Right lobe of liver (tissue), 6 donors: Measurements from ENCODE around the gene NTN4. TPM values are rescaled to one million over a fixed set of nuclear protein-coding genes. Genes with fewer than 3 reads are reported as not detected.
"Not testable (repeated sequence)": the region's sequence is repeated elsewhere in the genome, so short reads cannot be mapped to it uniquely, and the experiment has no call there.

Source experiments
- ATAC-seq, 4 donors: fragments of 200-7000 bp; cut with Tn5 transposase; one replicate each; pipeline ENCODE4 v1.9.1; 2020; ENCODE audit warnings: mild to moderate bottlenecking in 4 of 4, moderate library complexity in 4 of 4
- DNase-seq, 3 donors: peaks; one replicate each; pipeline ENCODE4 v3.0.0-alpha.2; 2020
- H3K27ac ChIP-seq, 3 donors: fragments of 200-600 bp; one replicate each; pipeline ENCODE4 v1.8.0; 2022
- H3K27me3 ChIP-seq, 2 donors: fragments of 200-600 bp; one replicate each; pipeline ENCODE4 v1.8.0; 2022
- H3K36me3 ChIP-seq, 4 donors: fragments of 200-600 bp; sonication (generic) in 1 of 4; one replicate each; pipeline versions ENCODE4 v1.5.1 to v1.8.0; 2017 to 2022; ENCODE audit warnings: control low read depth in 1 of 4
- H3K4me1 ChIP-seq, 4 donors: fragments of 200-600 bp; sonication (generic) in 1 of 4; one replicate each; pipeline versions ENCODE4 v1.5.1 to v1.8.0; 2017 to 2022; ENCODE audit warnings: control low read depth in 1 of 4
- H3K4me3 ChIP-seq, 3 donors: fragments of 200-600 bp; one replicate each; pipeline ENCODE4 v1.8.0; 2022
- H3K9me3 ChIP-seq, 4 donors: fragments of 200-600 bp; sonication (generic) in 1 of 4; one replicate each; pipeline versions ENCODE4 v1.5.1 to v1.8.0; 2017 to 2022; ENCODE audit warnings: control low read depth in 1 of 4
- POLR2A ChIP-seq: fragments of 450-650 bp; IDR thresholded peaks from one replicate; pipeline ENCODE4 v1.6.1; 2017; ENCODE audit warnings: antibody characterized with exemption, mild to moderate bottlenecking
- WGBS: methylation state at CpG from one replicate; pipeline ENCODE4 v1.1.6; 2018; ENCODE audit warnings: low coverage, low lambda C conversion rate; ENCODE audit not compliant: insufficient coverage; ENCODE audit errors: missing lambda C conversion rate; 5-methylcytosine and 5-hydroxymethylcytosine counted together
- intact Hi-C, 2 donors: fragments of 100-400 bp; cut with DNase I; formaldehyde crosslinking; loops; one replicate each; pipeline versions ENCODE4 v1.11.2 to v1.14.1; 2022
- total RNA-seq, 6 experiments: library from RNA; depleted of rRNA in 2 of 6; stranded (reverse); fragments of >200 nt in 2 of 6; fragmentation: NEBNext Ultra II Directional in 3 of 6; extraction: Animal tissue kit (Norgen Biotek cat#: 25700) in 3 of 6; gene quantifications; one replicate each; pipeline versions ENCODE4 v1.1.0 to v1.2.4, GENCODE V29; 2016 to 2023
- TF ChIP-seq, protein P1 (sequence below), 4 donors: fragments of 200-600 bp in 3 of 4; fragments of 450-650 bp in 1 of 4; IDR thresholded peaks; one replicate each; pipeline versions ENCODE4 v1.5.1 to v1.8.0; 2016 to 2022; ENCODE audit warnings: antibody characterized with exemption in 4 of 4, mild to moderate bottlenecking in 2 of 4
- donor health status: DM: no; HTN: yes; CAD: no.
- donor health status: DM: no; HTN: no; CAD: no.
- donor health status: DM: no; HTN: no; CAD: no.
- donor health status: DM: no; HTN: yes; CAD: no.
- donor health status: DM: no; HTN: yes; CAD: no.

Gene NTN4
- total RNA-seq, 6 experiments from 2014 or later = 14.7 to 28.7 (median 18.9) TPM

GRCh38 chr12:95678684-95679083 is 111.9 kb downstream of the NTN4 start:
- no peak for ATAC-seq
- TF ChIP-seq, protein P1, sequence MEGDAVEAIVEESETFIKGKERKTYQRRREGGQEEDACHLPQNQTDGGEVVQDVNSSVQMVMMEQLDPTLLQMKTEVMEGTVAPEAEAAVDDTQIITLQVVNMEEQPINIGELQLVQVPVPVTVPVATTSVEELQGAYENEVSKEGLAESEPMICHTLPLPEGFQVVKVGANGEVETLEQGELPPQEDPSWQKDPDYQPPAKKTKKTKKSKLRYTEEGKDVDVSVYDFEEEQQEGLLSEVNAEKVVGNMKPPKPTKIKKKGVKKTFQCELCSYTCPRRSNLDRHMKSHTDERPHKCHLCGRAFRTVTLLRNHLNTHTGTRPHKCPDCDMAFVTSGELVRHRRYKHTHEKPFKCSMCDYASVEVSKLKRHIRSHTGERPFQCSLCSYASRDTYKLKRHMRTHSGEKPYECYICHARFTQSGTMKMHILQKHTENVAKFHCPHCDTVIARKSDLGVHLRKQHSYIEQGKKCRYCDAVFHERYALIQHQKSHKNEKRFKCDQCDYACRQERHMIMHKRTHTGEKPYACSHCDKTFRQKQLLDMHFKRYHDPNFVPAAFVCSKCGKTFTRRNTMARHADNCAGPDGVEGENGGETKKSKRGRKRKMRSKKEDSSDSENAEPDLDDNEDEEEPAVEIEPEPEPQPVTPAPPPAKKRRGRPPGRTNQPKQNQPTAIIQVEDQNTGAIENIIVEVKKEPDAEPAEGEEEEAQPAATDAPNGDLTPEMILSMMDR (IDR thresholded peaks at IDR 0.05) = no peak
- WGBS = 70% methylated on average over 1 of the region's 1 CpG

DNA sequence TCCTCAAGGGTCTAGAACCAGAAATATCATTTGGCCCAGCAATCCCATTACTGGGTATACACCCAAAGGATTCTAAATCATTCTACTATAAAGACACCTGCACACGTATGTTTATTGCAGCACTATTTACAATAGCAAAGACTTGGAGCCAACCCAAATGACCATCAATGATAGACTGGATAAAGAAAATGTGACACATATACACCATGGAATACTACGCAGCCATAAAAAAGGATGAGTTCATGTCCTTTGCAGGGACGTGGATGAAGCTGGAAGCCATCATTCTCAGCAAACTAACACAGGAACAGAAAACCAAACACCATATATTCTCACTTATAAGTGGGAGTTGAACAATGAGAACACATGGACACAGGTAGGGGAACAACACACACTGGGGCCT is 112.8 kb downstream of the NTN4 start:
- H3K27ac ChIP-seq, H3K4me1 ChIP-seq, ATAC-seq, H3K27me3 ChIP-seq, H3K4me3 ChIP-seq, H3K9me3 ChIP-seq, H3K36me3 ChIP-seq, DNase-seq, intact Hi-C loops: not testable (repeated sequence)
- WGBS = 76% methylated on average over 3 of the region's 3 CpGs

More at GRCh38 chr12:95678684-95679083, 111.9 kb downstream of the NTN4 start:
- DNase-seq = no peak
- Histone ChIP-seq H3K4me1 (no peaks in the 10 kb centered on the region), H3K27me3 (no peaks in the 10 kb centered on the region), H3K36me3 (no peaks in the 10 kb centered on the region), H3K9me3 (no peaks in the 10 kb centered on the region), H3K27ac (no peak overlapping the region), H3K4me3 (no peak overlapping the region)
- intact Hi-C loops = no loop called here

DNA sequence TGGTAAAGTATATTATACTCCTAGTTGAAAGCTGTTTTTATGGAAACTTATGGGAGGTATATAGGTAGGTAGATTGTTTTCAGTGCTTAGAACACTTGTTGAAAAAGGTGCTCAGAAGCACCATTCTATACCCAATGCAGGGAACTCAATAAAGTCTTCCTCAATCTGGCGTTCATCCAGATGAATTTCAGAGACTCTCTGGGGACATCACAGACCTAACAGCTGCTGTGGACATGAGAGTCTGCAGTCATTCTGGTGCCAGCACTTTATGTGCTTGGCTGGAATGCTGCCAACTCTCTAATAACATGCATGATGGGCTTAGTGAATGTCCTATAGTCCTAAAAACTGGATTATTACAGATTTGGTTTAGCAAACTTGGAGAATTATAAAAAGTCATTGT is 115.9 kb downstream of the NTN4 start:
- intact Hi-C loops = no loop called here
- Histone ChIP-seq H3K4me3 (no peak overlapping the region), H3K27ac (no peak overlapping the region), H3K36me3 (no peaks in the 10 kb centered on the region), H3K27me3 (no peaks in the 10 kb centered on the region), H3K4me1 (no peaks in the 10 kb centered on the region), H3K9me3 (no peaks in the 10 kb centered on the region)
- ATAC-seq (no peak), DNase-seq (no peak)
- 38% methylated on average over 1 of the region's 1 CpG for WGBS
- no peak for TF ChIP-seq POLR2A
- TF ChIP-seq, protein P1 (IDR thresholded peaks at IDR 0.05) = no peak

DNA sequence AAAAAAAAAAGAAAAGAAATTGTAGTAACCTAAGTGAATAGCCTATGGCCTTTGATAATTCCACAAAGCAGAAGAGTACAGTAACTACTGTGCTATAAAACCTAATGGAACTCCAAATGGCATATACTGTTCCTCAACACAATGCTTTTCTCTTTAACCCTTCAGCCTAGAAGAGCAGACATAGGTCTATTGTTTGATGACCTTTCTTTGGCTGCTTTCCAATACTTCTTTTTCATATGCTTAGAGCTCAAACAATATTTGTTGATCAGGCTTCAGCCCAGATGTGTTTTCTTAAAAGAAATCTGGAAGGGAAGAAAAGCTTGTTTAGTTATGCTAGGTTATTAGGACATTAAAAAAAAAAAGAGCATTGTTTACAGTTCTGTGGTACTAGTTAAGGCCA is 116.4 kb downstream of the NTN4 start:
- ATAC-seq (no peak), DNase-seq (no peak)
- no peaks in the 10 kb centered on the region for H3K9me3 ChIP-seq
- intact Hi-C loops = no loop called here
- H3K27me3 ChIP-seq = no peaks in the 10 kb centered on the region
- no peaks in the 10 kb centered on the region for H3K36me3 ChIP-seq
- H3K27ac ChIP-seq = no peak overlapping the region
- no peak overlapping the region for H3K4me3 ChIP-seq
- no peak for TF ChIP-seq POLR2A
- TF ChIP-seq, protein P1 (IDR thresholded peaks at IDR 0.05) = no peak
- H3K4me1 ChIP-seq = no peaks in the 10 kb centered on the region

DNA sequence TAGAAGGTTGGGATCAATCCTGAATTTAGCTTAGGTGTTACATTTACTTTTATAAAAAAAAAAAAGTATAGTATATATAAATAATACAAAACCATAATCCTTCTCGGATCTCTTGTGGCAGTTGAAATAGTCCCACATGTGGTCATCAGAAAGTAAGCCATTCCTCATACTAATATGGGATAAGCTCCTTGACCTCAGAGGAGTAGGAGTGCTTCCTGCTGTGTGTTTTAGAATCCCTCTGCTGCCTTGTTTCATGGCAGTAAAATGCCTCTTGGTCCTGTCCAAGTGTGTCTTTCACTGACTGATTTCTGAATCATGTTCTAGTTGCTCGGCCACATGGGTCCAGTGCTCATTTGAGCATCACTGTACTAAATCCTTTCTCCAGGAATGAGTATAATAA is 117.0 kb downstream of the NTN4 start:
- ATAC-seq = no peak
- intact Hi-C loops = no loop called here
- no peak for DNase-seq
- Histone ChIP-seq H3K4me3 (no peak overlapping the region), H3K9me3 (no peaks in the 10 kb centered on the region), H3K4me1 (no peaks in the 10 kb centered on the region), H3K27me3 (no peaks in the 10 kb centered on the region), H3K36me3 (no peaks in the 10 kb centered on the region), H3K27ac (no peak overlapping the region)
- no peak for TF ChIP-seq POLR2A
- TF ChIP-seq, protein P1 (IDR thresholded peaks at IDR 0.05) = no peak
- WGBS = 100% methylated on average over 2 of the region's 2 CpGs
